OCI-LY1 (cell line): ENCODE data around the gene TTLL5.

Source experiments
- EZH2 ChIP-seq: fragments of 200-600 bp; sonication (generic), shearing (Covaris generic); IDR thresholded peaks from 2 replicates; pipeline ENCODE4 v1.8.0; 2017; ENCODE audit warnings: borderline replicate concordance, mixed run types, mild to moderate bottlenecking, antibody characterized with exemption, low read length, moderate library complexity, mixed read lengths
- TF ChIP-seq, protein P1 (sequence below): fragments of 200-600 bp; sonication (generic), shearing (Covaris generic); IDR thresholded peaks from 2 replicates; pipeline ENCODE4 v1.5.1; 2017; ENCODE audit warnings: mild to moderate bottlenecking, antibody characterized with exemption, low read length, moderate library complexity, mixed read lengths

DNA sequence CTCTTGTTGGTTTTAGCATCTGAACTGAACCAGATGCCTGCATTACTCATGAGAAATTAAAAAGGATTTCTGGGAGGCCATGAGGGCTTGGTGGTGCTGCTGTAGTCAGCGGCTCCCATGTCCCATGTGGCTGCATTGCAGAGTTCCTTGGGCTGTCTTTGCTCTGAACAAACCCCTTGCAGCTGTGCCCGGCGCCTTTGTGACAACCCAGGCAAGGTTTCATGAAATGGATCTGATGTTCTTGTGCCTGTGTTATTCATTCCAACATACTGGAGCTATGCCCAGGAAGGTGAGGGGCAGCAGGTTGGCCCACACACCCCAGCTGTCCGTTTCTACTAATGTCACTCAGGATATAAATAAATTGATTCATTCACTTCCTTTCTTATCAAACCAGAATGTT is 280.0 kb downstream of the TTLL5 start:
- no peak for TF ChIP-seq EZH2
- TF ChIP-seq, protein P1, sequence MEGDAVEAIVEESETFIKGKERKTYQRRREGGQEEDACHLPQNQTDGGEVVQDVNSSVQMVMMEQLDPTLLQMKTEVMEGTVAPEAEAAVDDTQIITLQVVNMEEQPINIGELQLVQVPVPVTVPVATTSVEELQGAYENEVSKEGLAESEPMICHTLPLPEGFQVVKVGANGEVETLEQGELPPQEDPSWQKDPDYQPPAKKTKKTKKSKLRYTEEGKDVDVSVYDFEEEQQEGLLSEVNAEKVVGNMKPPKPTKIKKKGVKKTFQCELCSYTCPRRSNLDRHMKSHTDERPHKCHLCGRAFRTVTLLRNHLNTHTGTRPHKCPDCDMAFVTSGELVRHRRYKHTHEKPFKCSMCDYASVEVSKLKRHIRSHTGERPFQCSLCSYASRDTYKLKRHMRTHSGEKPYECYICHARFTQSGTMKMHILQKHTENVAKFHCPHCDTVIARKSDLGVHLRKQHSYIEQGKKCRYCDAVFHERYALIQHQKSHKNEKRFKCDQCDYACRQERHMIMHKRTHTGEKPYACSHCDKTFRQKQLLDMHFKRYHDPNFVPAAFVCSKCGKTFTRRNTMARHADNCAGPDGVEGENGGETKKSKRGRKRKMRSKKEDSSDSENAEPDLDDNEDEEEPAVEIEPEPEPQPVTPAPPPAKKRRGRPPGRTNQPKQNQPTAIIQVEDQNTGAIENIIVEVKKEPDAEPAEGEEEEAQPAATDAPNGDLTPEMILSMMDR, result no peak
